ENCODE results near the gene KRTAP10-8. TPM values are rescaled to one million over a fixed set of nuclear protein-coding genes. Genes with fewer than 3 reads are reported as not detected.
"Not testable (repeated sequence)": the region's sequence is repeated elsewhere in the genome, so short reads cannot be mapped to it uniquely, and the experiment has no call there.

KRTAP10-8 gene
- total and polyA plus RNA-seq, 2 donors (not counting 1 experiment from before 2014, with no cell fraction given): not detected

GRCh38 chr21:44644878-44645277, 33.0 kb downstream of the KRTAP10-8 start:
- TF ChIP-seq CTCF (conservative IDR thresholded peaks at IDR 0.05 in 1 of 2, IDR thresholded peaks at IDR 0.05 in 1 of 2; ENCODE audit: low read depth in 1 of 2, low read length in 2 of 2) (no peak), EZH2 (IDR thresholded peaks at IDR 0.05; ENCODE audit: low read length, missing control alignments) (no peak)
- Histone ChIP-seq H3K4me1 (ENCODE audit: control insufficient read depth, extremely low read depth, insufficient read depth, low read length) (no peaks in the 10 kb centered on the region), H3K36me3 (ENCODE audit: control insufficient read depth, insufficient read depth, low read length) (no peaks in the 10 kb centered on the region), H3K79me2 (ENCODE audit: control insufficient read depth, insufficient read depth, low read length) (no peaks in the 10 kb centered on the region), H3K9me3 (ENCODE audit: control insufficient read depth, insufficient read depth, low read depth, low read length) (no peaks in the 10 kb centered on the region), H3K4me2 (ENCODE audit: extremely low read depth, insufficient read depth, low read length) (no peak overlapping the region), H2AFZ (ENCODE audit: low read length) (no peak overlapping the region), H3K9ac (ENCODE audit: insufficient read depth, low read length) (no peak overlapping the region), H3K4me3 (replicated peaks in 1 of 4; ENCODE audit: control extremely low read depth in 1 of 4, insufficient read depth in 1 of 4, low read depth in 3 of 4, low read length in 4 of 4) (no peak overlapping the region), H3K27ac (ENCODE audit: insufficient read depth, low read length) (no peak overlapping the region), H3K27me3 (ENCODE audit: control insufficient read depth, insufficient read depth, low read length) (no peaks in the 10 kb centered on the region), H4K20me1 (ENCODE audit: control insufficient read depth, extremely low read depth, insufficient read depth, low read length) (no peaks in the 10 kb centered on the region)
- DNase-seq (ENCODE audit: low read depth in 2 of 2): no peak

DNA sequence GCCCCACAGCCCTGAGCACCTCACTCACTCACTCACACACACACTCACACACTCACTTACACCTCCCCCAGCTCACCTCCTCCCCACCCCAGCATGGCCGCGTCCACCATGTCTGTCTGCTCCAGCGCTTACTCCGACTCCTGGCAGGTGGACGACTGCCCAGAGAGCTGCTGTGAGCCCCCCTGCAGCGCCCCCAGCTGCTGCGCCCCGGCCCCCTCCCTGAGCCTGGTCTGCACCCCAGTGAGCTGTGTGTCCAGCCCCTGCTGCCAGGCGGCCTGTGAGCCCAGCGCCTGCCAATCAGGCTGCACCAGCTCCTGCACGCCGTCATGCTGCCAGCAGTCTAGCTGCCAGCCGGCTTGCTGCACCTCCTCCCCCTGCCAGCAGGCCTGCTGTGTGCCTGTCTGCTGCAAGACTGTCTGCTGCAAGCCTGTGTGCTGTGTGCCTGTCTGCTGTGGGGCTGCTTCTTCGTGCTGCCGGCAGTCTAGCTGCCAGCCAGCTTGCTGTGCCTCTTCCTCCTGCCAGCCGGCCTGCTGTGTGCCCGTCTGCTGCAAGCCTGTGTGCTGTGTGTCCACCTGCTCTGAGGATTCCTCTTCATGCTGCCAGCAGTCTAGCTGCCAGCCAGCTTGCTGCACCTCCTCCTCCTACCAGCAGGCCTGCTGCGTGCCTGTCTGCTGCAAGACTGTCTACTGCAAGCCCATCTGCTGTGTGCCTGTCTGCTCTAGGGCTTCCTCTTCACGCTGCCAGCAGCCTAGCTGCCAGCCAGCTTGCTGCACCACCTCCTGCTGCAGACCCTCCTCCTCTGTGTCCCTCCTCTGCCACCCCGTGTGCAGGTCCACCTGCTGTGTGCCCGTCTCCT, 34.7 kb downstream of the KRTAP10-8 start, which contains the start of gene KRTAP10-11:
TSS of gene KRTAP10-11 (plus strand) at position 49 of the 856 bp plus-strand sequence. CDS start at position 94, 45 bp downstream.
- H2AFZ ChIP-seq (ENCODE audit: low read length): not testable (repeated sequence)

GRCh38 chr21:44647222-44647552, 35.3 kb downstream of the KRTAP10-8 start:
- TF ChIP-seq EZH2 (IDR thresholded peaks at IDR 0.05; ENCODE audit: low read length, missing control alignments) (no peak), CTCF (conservative IDR thresholded peaks at IDR 0.05 in 1 of 2, IDR thresholded peaks at IDR 0.05 in 1 of 2; ENCODE audit: low read depth in 1 of 2, low read length in 2 of 2) (no peak)

More for the DNA sequence above, 34.7 kb downstream of the KRTAP10-8 start, which contains the start of gene KRTAP10-11:
- not testable (repeated sequence) for H3K9me3 ChIP-seq (ENCODE audit: control insufficient read depth, insufficient read depth, low read depth, low read length); H3K36me3 ChIP-seq (ENCODE audit: control insufficient read depth, insufficient read depth, low read length); H3K4me1 ChIP-seq (ENCODE audit: control insufficient read depth, extremely low read depth, insufficient read depth, low read length); H3K79me2 ChIP-seq (ENCODE audit: control insufficient read depth, insufficient read depth, low read length); H4K20me1 ChIP-seq (ENCODE audit: control insufficient read depth, extremely low read depth, insufficient read depth, low read length); H3K4me3 ChIP-seq (replicated peaks in 1 of 4; ENCODE audit: control extremely low read depth in 1 of 4, insufficient read depth in 1 of 4, low read depth in 3 of 4, low read length in 4 of 4); H3K9ac ChIP-seq (ENCODE audit: insufficient read depth, low read length); H3K27me3 ChIP-seq (ENCODE audit: control insufficient read depth, insufficient read depth, low read length); H3K4me2 ChIP-seq (ENCODE audit: extremely low read depth, insufficient read depth, low read length); DNase-seq (ENCODE audit: low read depth in 2 of 2); H3K27ac ChIP-seq (ENCODE audit: insufficient read depth, low read length)

More at GRCh38 chr21:44647222-44647552, 35.3 kb downstream of the KRTAP10-8 start:
- Histone ChIP-seq H3K9me3 (ENCODE audit: control insufficient read depth, insufficient read depth, low read depth, low read length) (no peaks in the 10 kb centered on the region), H3K36me3 (ENCODE audit: control insufficient read depth, insufficient read depth, low read length) (no peaks in the 10 kb centered on the region), H3K27me3 (ENCODE audit: control insufficient read depth, insufficient read depth, low read length) (no peaks in the 10 kb centered on the region), H3K4me3 (replicated peaks in 1 of 4; ENCODE audit: control extremely low read depth in 1 of 4, insufficient read depth in 1 of 4, low read depth in 3 of 4, low read length in 4 of 4) (no peak overlapping the region), H3K27ac (ENCODE audit: insufficient read depth, low read length) (no peak overlapping the region), H3K9ac (ENCODE audit: insufficient read depth, low read length) (no peak overlapping the region), H3K4me2 (ENCODE audit: extremely low read depth, insufficient read depth, low read length) (no peak overlapping the region), H2AFZ (ENCODE audit: low read length) (no peak overlapping the region), H3K4me1 (ENCODE audit: control insufficient read depth, extremely low read depth, insufficient read depth, low read length) (no peaks in the 10 kb centered on the region), H3K79me2 (ENCODE audit: control insufficient read depth, insufficient read depth, low read length) (no peaks in the 10 kb centered on the region), H4K20me1 (ENCODE audit: control insufficient read depth, extremely low read depth, insufficient read depth, low read length) (no peaks in the 10 kb centered on the region)
- DNase-seq (ENCODE audit: low read depth in 2 of 2): no peak
